ENCODE measurements around the gene UGT1A5.

- TF ChIP-seq CTCF (IDR thresholded peaks at IDR 0.05), result no peak
- no peak for TF ChIP-seq POLR2A (IDR thresholded peaks at IDR 0.05)
These were observed 23.7 kb upstream of the UGT1A5 start for GRCh38 chr2:233689031-233689430.

All from vagina (tissue), 2 donors.